GM18909 (cell line): Measurements from ENCODE around the gene PHYHD1.
"Not testable (repeated sequence)": the region's sequence is repeated elsewhere in the genome, so short reads cannot be mapped to it uniquely, and the experiment has no call there.

Experiments used
- ATAC-seq: cut with Tn5 transposase; IDR thresholded peaks from one replicate; pipeline ENCODE4 v1.9.1; 2021; ENCODE audit warnings: mild to moderate bottlenecking; ENCODE audit not compliant: unreplicated experiment, poor library complexity

PHYHD1 gene

DNA sequence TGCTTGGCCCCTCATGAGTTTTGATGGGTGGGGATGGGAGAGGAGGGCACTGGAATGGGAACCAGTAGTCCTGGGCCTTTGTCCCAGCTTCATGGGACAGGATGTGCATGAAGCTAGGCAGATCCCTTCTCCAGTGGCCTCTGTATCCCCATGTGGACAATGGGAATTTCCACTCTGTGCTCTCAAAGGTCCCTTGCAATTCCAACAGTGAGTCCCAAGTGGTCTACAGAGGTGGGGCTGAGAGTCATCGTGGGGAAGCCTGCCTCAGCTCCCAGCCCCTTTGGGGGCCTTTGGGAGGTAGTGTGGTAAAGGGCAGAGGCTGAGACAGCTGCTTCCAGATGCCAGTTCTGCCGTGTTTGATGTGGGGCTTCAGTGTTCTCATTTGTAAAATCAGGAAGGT is 1.9 kb upstream of the PHYHD1 start:
- no peak for ATAC-seq

DNA sequence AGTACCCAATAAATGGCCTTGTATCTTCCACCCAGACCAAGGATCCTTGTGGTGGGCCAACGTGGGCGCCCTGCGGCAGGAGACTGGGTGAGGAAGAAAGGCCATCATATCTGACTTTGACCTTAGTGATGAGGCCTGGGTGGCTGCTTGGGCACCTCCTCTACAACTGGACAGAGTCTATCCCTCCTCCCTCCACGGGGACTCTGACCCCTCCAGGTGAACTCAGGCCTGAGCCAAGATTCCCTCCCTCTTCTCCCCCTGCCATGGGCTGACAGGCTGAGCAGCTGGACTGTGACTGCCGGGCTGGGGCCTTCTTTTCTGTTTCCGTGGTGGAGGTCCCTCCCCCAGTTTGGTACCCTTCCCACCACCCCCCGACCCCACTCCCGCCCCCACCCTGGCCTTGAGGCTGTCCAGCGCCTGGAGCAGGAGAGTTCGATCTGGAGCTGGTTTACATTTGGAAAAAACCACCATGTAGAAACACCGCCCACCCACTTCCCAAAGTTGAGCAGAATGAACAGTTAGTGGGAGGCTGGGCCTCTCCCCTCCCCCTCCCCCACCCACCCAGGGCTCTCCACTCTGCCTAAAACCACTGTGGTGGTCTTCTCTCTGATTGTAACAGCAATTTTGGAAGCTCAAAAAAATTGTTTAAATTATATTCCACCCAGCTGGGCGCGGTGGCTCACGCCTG is 1.2 kb upstream of the PHYHD1 start:
- ATAC-seq, result no peak

DNA sequence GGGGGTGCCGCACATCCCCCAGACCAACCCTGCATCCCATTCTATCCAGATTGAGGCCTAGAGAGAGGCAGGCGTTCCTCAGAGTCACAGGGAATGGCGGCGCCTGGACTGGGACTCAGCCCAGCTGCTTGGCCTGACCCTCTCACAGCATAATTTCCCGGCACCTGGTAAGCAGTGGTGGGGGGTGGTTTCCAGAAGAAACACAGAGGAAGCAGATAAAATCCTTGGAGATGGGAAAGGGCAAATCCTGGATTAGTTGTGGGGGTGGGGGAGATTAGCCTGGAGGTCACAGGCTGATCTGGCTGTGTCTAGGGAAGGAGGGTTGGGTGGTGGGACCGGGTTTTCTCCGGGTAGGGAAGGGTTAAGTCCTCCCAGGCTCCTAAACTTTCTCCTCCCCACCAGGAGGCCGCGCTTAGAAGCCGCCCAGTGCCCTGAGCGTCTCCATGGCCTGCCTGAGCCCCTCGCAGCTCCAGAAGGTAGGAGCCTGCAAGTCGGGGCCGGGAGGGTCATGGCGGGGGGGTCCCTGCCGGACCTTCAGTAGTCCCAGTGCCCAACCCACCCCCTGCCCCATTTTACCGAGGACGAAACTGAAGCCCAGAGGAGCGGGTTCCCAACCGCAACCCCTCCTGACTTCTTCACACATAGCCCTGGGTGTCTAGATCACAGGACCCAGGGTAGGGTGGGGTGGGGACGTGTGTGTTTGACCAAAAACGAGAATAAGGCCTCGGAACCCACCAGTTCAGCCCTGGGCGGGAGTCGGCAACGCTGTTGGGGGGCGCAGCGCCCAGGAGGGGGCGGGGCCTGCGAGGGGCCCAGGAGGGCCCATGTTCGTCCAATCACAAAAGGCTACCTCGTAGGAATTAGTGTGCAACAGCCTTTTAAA is 1.3 kb downstream of the PHYHD1 start:
- no peak for ATAC-seq

DNA sequence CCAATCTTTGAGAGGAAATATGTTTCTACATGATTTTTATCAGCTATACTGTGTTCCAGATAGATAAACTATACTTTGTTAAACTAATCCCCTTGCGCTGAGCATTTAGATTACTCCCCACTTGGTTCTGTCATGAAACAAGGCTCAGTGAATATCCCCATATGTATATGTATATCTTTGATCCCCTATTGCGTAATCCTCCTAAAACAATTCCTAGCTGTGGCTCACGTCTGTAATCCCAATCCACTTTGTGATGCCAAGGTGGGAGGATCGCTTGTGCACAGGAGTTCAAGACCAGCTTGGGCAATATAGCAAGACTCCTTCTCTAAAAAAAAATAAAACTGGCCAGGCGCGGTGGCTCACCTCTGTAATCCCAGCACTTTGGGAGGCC is 2.7 kb downstream of the PHYHD1 start:
- ATAC-seq, result no peak

DNA sequence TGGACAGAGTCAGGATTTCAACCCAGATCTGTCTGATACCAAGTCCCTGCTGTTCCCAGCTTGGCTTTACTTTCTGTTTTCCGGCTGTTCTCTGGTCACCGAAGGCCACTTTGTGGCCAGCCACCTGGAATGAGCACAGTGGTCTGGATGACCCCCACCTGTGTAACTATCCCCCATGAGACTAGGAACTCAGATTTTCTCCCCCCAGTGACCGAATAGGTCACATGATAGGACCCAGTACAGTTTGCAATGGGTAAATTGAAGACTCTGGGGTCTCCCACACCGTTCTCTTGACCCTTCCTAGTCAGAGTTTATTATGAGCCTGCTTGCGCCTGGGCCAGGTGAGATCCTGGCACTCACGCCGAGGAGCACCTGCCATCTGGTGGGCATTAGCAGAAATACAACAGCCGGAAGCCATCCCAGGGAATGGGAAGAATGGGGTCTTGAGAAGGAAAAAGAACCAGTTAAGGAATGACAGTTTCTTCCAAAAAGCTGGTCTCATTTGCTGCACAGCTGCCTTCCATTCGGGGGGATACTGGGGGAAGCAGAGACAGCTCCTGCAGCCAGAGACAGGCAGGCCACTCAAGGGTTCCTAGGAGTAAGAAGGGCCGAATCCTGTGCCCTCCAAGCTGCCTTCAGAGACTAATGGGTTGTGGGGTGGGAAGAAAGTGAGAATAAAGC is 7.1 kb downstream of the PHYHD1 start:
- no peak for ATAC-seq

DNA sequence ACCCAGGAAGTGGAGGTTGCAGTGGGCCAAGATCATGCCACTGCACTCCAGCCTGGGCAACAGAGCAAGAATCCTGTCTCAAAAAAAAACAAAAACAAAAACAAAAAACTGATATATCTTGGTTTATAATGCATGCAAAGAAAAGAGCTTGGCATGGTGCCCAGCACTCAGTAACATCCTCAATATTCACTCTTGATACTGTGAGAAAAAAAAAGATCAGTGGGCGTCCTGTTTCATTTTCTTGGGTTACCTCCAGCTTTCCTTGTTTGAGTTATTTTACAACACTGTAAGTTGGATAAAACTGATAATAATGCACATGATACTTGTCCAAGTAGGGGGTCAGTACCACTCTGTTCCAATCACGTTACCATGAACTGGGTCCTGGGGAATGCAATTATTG is 7.8 kb downstream of the PHYHD1 start:
- ATAC-seq, result no peak

DNA sequence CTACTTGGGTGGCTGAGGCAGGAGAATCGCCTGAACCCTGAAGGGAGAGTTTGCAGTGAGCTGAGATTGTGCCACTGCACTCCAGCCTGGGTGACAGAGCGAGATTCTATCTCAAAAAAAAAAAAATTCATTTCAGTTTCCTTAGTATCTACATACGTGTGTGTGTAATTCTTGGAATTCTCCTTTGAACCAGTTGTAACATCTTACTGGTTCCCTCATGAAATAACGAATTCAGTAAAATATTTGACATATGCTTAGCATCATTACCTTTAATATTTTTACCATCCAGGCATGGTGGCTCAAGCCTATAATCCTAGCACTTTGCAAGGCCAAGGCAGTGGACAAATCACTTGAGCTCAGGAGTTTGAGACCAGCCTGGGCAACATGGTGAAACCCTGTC is 8.8 kb downstream of the PHYHD1 start:
- ATAC-seq, result no peak

DNA sequence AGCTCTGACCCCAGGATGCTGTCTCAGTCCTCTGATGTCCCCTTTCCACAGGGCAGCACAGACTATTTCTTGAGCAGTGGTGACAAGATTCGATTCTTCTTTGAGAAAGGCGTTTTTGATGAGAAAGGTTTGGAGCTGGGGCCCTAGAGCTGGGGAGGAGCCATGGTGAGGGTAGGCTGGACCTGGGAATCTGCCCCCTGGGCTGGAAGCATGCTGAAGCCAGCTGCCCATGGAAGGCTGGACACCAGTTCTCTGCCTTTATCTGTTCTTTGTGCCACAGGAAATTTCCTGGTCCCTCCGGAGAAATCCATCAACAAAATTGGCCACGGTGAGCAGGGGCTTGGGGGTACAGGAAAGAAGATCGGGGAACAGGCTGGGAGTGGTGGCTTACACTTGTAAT is 12.9 kb downstream of the PHYHD1 start:
- no peak for ATAC-seq

DNA sequence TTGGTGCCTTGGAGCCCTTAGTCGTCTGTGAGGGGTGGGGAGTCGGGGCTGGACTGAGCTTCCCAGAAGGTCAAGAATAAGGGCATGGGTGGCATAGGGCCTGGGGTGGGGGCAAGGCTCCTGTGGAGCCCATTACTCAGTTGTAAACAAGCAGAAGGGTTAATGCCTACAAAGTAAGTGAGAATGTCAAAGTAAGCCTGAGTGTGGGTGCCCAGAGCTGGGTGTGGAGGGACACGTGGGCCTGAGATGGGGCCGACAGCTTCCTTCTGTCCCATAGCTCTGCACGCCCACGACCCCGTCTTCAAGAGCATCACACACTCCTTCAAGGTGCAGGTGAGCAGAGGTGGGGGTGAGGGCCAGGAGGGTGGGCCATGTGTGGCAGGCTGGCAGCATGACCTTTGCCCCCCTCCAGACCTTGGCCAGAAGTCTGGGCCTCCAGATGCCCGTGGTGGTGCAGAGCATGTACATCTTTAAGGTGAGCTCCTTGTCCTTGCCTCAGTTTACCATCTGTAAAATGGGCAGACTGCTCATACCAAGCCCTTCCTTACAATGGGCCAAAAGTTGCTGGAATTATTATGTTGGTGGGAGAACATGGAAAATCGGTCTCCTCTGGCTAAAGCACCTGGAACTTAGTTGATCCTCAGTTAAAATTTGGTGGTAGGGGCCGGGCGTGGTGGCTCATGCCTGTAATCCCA is 15.5 kb downstream of the PHYHD1 start:
- ATAC-seq, result no peak

DNA sequence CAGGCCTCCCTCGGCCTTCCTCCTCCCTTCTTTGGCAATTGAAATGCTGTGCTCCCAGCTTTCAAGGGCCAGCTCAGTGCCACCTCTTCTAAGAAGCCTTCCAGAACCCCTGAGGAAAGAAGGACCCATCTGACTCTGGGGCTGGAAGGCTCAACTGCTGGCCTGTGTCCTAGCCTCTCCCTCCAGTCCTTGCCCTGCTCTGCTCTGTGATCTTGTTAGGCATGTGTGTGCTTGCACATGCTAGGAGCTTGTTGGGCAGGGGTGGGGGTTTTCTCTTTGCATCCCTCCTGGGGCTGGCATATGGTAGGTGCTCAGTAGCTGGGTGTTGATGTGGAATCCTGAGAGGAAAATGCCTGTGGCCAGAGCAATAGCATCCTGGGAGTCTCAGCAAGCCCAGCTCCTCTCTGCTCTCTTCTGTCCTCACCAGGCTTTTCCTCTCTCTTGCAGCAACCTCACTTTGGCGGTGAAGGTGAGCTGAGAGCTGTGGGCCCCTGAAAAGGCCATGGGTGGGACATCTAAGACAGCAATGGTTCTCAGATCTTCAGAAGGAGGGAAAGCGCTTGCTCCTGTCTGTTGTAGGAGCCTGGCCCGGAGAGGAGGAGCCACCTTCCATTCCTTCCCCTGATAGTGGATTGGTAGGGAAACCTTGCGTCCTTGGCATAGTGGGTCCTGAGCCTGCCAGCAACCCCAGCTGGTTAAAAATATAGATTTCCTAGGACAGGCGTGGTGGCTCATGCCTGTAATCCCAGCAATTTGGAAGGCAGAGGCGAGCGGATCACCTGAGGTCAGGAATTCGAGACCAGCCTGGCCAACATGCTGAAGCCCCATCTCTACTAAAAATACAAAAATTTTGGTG is 16.8 kb downstream of the PHYHD1 start:
- no peak for ATAC-seq

DNA sequence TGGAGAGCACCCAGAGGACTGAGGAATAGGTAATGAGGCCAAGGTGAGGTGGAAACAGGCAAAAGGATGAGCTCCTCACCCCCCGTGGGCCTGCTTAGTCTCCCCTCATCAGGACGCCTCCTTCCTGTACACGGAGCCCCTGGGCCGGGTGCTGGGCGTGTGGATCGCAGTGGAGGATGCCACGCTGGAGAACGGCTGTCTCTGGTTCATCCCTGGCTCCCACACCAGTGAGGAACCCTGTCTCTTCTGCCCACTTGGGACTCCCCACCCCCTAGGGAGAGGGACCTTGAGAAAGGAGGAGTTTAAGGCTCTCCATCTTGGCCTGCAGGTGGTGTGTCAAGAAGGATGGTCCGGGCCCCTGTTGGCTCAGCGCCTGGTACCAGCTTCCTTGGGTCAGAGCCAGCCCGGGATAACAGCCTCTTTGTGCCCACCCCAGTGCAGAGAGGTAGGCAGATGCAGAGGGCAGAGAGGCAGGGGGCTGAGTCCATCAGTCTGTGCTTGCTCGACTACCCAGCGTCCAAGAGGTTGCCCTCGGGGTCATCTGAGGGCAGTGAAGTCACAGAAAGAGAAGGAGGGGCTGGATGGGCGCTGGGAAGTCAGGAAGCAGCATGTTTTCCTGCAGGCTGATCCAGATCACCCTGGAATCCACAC is 19.6 kb downstream of the PHYHD1 start:
- no peak for ATAC-seq

DNA sequence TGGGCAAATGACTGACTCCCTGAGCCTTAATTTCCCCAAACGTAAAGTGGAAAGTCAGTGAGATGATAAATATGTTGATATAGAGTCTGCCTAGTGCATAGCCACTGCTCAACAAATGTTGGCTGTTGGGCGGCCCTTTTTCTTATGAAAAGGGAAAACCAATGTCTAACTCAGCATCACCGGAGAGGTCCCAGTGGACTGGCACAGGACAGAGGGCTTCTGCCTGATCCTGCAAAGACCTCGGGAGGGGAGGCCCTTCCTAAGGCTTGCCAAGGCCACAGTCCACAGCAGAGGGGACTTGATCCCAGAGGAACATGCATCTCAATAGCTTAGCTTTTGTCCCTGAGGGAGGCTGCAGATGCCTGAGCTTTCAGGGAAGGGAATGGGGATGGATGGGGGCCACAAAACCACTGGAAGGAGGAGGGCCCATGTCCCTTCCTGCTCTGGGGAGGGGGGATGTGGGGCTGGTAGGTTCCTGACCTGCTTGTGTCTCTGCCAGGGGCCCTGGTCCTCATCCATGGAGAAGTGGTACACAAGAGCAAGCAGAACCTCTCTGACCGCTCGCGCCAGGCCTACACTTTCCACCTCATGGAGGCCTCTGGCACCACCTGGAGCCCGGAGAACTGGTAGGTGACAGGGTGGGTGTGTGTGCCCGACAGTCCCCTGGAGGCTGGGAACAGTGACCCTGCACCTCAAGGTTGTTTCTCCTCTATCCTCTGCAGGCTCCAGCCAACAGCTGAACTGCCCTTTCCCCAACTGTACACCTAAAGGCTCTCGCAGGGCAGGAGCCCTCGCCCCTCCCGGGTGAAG is 20.4 kb downstream of the PHYHD1 start:
- ATAC-seq, result no peak

DNA sequence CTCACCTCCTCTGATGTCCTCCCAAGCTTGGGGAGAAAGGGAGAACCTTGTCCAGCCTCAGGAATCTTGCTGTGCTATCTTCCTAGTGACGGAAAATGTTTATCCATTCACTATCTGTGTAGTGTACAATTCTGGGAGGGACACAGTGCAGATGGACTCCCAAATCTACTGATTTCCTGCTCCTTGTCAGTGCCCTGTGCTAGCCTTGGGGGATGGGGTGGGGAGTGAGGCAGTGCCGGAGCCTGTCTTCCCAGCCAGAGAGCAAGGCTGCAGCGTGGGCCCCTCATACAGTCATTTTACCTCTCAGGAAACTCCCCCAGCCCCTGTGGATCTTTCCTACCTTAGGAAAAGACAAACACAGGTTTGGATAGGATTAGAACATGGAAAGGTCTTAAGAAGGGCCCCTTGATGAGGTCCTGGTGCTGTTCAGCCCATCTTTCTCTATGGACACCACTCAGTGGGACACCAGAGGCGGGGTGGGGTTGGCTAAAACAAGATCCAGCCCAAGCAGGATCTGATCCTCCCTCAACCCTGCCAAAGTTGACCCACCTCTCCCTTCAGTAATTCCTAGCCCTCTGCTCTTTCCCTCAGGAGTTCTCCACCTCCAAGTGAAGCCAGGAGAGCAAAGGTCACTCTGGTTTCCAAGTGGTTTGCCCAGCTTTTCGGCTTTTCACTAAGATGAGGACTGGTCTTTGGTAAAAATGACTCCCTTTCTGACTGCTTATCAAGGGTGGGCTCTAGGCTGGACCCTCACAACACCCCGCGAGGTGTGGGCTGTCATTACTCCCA is 23.2 kb downstream of the PHYHD1 start:
- no peak for ATAC-seq

DNA sequence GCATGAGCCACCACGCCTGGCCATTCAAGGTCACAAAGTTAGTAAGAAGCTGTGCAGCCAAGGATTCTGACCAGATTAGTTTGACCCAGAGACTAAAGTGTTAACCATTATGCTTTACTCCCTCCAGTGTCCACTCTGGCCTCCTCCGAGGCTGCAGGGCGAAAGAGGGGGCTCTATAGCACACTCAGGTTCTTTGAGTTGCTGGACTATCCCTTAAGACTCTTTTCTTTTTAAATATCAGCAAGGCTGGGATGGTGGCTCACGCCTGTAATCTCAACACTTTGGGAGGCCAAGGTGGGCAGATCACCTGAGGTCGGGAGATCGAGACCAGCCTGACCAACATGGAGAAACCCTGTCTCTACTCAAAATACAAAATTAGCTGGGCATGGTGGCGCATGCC is 24.2 kb downstream of the PHYHD1 start:
- ATAC-seq, result not testable (repeated sequence)

DNA sequence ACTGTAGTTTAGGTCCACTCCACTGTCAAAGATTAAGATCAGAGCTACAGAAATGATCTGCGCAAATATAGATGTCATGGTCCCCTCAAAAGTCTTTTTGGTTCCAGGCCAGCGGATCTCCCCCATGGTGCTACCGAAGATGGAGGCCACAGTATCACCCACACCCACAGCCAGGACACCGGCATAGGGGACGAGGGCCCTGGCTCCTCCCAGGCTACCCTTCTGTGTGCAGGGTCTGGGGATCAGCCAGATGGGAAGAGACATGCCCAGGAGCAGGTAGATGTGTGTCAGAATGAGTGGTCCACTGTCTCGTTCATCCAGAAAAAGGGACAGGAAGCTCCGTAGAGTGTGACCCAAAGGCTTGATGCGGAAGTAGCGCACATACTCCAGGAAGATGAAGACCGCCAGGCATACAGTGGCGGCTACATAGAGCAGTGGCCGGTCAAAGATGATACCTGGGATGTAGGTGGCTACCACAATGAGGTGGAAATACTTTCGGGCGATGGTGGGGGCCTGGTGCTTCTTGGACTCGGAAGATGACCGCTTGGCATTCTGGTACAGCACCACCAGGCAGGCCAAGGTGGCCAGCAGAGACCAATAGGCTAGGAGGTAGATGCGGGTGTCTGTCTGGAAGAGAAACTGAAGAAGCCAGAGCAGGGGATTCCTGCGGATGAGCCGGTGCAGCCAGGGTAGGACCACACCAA is 25.2 kb downstream of the PHYHD1 start:
- ATAC-seq, result no peak

DNA sequence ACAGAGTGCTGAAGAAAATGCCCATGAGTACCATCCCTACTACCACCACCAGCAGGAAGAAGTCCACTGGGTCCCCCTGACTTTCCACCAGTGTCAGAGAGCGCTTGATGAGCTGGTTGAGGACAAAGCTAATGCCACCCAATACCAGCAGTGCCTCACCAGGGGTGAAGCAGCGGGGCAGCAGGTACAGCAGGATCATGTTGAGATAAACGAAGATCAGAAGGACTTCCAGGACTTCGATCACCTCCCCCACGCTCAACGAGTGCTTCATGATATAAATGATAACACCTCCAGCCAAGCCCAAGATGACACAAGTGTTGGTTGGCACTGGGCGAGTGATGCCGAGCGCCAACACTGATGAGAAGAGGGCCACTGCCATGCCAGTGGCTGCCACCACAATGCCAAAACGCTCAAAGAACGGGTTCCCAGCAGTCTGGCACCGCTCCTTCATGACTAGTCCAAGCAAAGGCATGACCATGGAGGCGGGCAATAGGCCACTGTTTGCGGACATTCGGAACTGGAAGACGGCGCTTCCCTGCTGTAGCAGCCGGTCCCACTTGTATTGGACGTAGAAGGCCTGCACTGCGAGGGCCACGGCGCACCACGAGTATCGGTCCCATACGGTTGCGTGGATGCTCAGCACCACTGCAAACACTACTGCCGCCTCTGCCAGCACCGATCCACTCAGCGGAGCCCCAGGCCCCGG is 25.9 kb downstream of the PHYHD1 start:
- ATAC-seq, result no peak

DNA sequence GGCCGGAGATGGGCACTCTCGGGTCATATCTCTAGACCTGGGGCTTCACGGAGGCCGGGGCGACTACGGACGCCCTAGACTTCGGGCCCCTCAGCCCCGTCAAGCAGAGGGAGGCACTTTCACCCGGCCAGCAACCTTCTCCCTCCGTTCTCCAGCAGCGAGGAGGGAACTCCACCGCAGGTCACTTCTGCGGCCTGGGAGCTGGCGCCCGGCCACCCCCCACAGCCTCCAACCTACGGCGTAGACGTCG is 26.4 kb downstream of the PHYHD1 start:
- ATAC-seq, result no peak
